Measurements from ENCODE around the gene AGT. TPM values are rescaled to one million over a fixed set of nuclear protein-coding genes. Genes with fewer than 3 reads are reported as not detected.

The AGT gene
- polyA plus RNA-seq, 1 donor (not counting 4 experiments of a cell fraction or from before 2014, with no cell fraction given): not detected

DNA sequence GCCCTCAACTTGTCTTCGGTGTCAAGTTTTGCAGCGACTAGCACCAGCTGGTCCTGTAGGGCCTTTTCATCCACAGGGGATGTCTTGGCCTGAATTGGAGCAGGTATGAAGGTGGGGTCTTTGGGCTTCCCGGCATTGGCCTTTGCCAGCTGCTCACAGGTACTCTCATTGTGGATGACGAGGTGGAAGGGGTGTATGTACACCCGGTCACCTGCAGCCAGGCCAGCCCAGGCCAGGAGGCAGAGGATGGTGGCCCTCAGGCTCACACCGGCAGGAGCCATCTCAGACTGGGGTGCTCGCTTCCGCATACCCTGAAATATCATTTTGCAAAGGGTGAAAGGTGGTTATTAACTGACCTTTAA, 3.4 kb downstream of the AGT start:
- Histone ChIP-seq H2AFZ (ENCODE audit: control insufficient read depth, low read length) (no peak overlapping the region), H3K27me3 (ENCODE audit: control insufficient read depth, extremely low read depth, insufficient read depth, low read length) (peaks cover 4% of the 10 kb centered on the region), H3K36me3 (ENCODE audit: control insufficient read depth in 2 of 2, extremely low read depth in 1 of 2, insufficient read depth in 2 of 2, low read length in 2 of 2) (no peaks in the 10 kb centered on the region), H3K9ac (ENCODE audit: control insufficient read depth, extremely low read depth, insufficient read depth, low read length) (no peak overlapping the region), H3K4me1 (ENCODE audit: control insufficient read depth, extremely low read depth, insufficient read depth, low read length) (no peaks in the 10 kb centered on the region), H3K9me3 (ENCODE audit: control insufficient read depth, low read depth, low read length) (no peaks in the 10 kb centered on the region), H3K4me2 (ENCODE audit: control insufficient read depth, extremely low read depth, insufficient read depth, low read depth, low read length) (no peak overlapping the region), H3K27ac (ENCODE audit: control insufficient read depth, insufficient read depth, low read length) (no peak overlapping the region), H3K4me3 (ENCODE audit: control insufficient read depth in 2 of 3, extremely low read depth in 1 of 3, insufficient read depth in 2 of 3, low read depth in 1 of 3, low read length in 3 of 3) (no peak overlapping the region), H3K79me2 (ENCODE audit: control insufficient read depth, insufficient read depth, low read length) (no peaks in the 10 kb centered on the region), H3K9me1 (ENCODE audit: control insufficient read depth, extremely low read depth, insufficient read depth, low read length) (no peaks in the 10 kb centered on the region), H4K20me1 (ENCODE audit: control insufficient read depth, extremely low read depth, insufficient read depth, low read length) (no peaks in the 10 kb centered on the region)
- dilution Hi-C loops (cut with MboI; ENCODE audit: extremely low pct_ligation_motif_present, low sequenced_read_pairs): no loop called here
- DNase-seq (ENCODE audit: low read depth, low spot score) (no peak), FAIRE-seq (no peak)
- no peak for TF ChIP-seq CTCF (optimal IDR thresholded peaks at IDR 0.05 in 1 of 3, IDR thresholded peaks at IDR 0.05 in 1 of 3, conservative IDR thresholded peaks at IDR 0.05 in 1 of 3; ENCODE audit: extremely low read depth in 1 of 3, insufficient read depth in 2 of 3, low read length in 3 of 3)
- no peak for TF ChIP-seq EZH2 (IDR thresholded peaks at IDR 0.05; ENCODE audit: low read length)

GRCh38 chr1:230709619-230710542, 4.0 kb downstream of the AGT start:
- dilution Hi-C loops (cut with MboI; ENCODE audit: extremely low pct_ligation_motif_present, low sequenced_read_pairs): no loop called here

More at GRCh38 chr1:230709619-230710542, 4.0 kb downstream of the AGT start:
- Histone ChIP-seq H3K4me2 (ENCODE audit: control insufficient read depth, extremely low read depth, insufficient read depth, low read depth, low read length) (no peak overlapping the region), H3K9me3 (ENCODE audit: control insufficient read depth, low read depth, low read length) (no peaks in the 10 kb centered on the region), H3K27ac (ENCODE audit: control insufficient read depth, insufficient read depth, low read length) (no peak overlapping the region), H3K27me3 (ENCODE audit: control insufficient read depth, extremely low read depth, insufficient read depth, low read length) (peaks cover 4% of the 10 kb centered on the region), H3K36me3 (ENCODE audit: control insufficient read depth in 2 of 2, extremely low read depth in 1 of 2, insufficient read depth in 2 of 2, low read length in 2 of 2) (no peaks in the 10 kb centered on the region), H3K4me1 (ENCODE audit: control insufficient read depth, extremely low read depth, insufficient read depth, low read length) (no peaks in the 10 kb centered on the region), H3K9me1 (ENCODE audit: control insufficient read depth, extremely low read depth, insufficient read depth, low read length) (no peaks in the 10 kb centered on the region), H3K4me3 (ENCODE audit: control insufficient read depth in 2 of 3, extremely low read depth in 1 of 3, insufficient read depth in 2 of 3, low read depth in 1 of 3, low read length in 3 of 3) (no peak overlapping the region), H4K20me1 (ENCODE audit: control insufficient read depth, extremely low read depth, insufficient read depth, low read length) (no peaks in the 10 kb centered on the region), H3K9ac (ENCODE audit: control insufficient read depth, extremely low read depth, insufficient read depth, low read length) (no peak overlapping the region), H3K79me2 (ENCODE audit: control insufficient read depth, insufficient read depth, low read length) (no peaks in the 10 kb centered on the region), H2AFZ (ENCODE audit: control insufficient read depth, low read length) (no peak overlapping the region)
- TF ChIP-seq CTCF (optimal IDR thresholded peaks at IDR 0.05 in 1 of 3, IDR thresholded peaks at IDR 0.05 in 1 of 3, conservative IDR thresholded peaks at IDR 0.05 in 1 of 3; ENCODE audit: extremely low read depth in 1 of 3, insufficient read depth in 2 of 3, low read length in 3 of 3): no peak
- TF ChIP-seq EZH2 (IDR thresholded peaks at IDR 0.05; ENCODE audit: low read length): no peak
- FAIRE-seq (no peak), DNase-seq (ENCODE audit: low read depth, low spot score) (no peak)
